Measurements from ENCODE around the gene CCDC88B.
"Not testable (repeated sequence)": the region's sequence is repeated elsewhere in the genome, so short reads cannot be mapped to it uniquely, and the experiment has no call there.

- not testable (repeated sequence) for TF ChIP-seq POLR2A, CTCF, POLR2AphosphoS5, EP300 (IDR thresholded peaks at IDR 0.05)
These were observed 32.2 kb upstream of the CCDC88B start for GRCh38 chr11:64307795-64308194.

All from suprapubic skin (tissue), 4 donors.